ENCODE results near the gene GLRX. TPM values are rescaled to one million over a fixed set of nuclear protein-coding genes. Genes with fewer than 3 reads are reported as not detected.
A peak's percentile ranks its signal among the peaks of the same experiment; 100 is the strongest.

The GLRX gene
- total and polyA plus RNA-seq, 10 of the 15 experiments (the other 5 are each of a cell fraction or from before 2014, with no cell fraction given): 63.0 to 366 (median 186) TPM

GRCh38 chr5:95870105-95870672 lies 47.7 kb upstream of the GLRX start (continued):
- TF ChIP-seq MXI1 (IDR thresholded peaks at IDR 0.05; ENCODE audit: low read depth, low read length) (0 out of 2 replicates have a peak, but pooled peaks have one; percentile 40), TCF7 (IDR thresholded peaks at IDR 0.05; ENCODE audit: borderline replicate concordance) (peak; percentile 41; the same call in 1 of the 2 replicates), PAX8 (IDR thresholded peaks at IDR 0.05) (no peak), NR2F1 (conservative IDR thresholded peaks at IDR 0.05) (no peak), RB1 (IDR thresholded peaks at IDR 0.05; ENCODE audit: borderline replicate concordance) (no peak), KDM1A (IDR thresholded peaks at IDR 0.05; ENCODE audit: borderline replicate concordance) (no peak), MYC (IDR thresholded peaks at IDR 0.05; ENCODE audit: insufficient read depth, insufficient read length, insufficient replicate concordance, low read length, severe bottlenecking) (no peak), BMI1 (IDR thresholded peaks at IDR 0.05; ENCODE audit: borderline replicate concordance) (no peak), GABPA (IDR thresholded peaks at IDR 0.05; ENCODE audit: low read depth) (peak; percentile 70), NBN (IDR thresholded peaks at IDR 0.05) (no peak; the same call in 1 of the 2 replicates), CREB1 (IDR thresholded peaks at IDR 0.05; ENCODE audit: low read depth) (peak; percentile 50; the same call in 1 of the 2 replicates), SMARCA5 (IDR thresholded peaks at IDR 0.05) (0 out of 2 replicates have a peak, but pooled peaks have one; percentile 71), TCF12 (IDR thresholded peaks at IDR 0.05; ENCODE audit: low read depth, low read length) (0 out of 2 replicates have a peak, but pooled peaks have one; percentile 15), FOS (IDR thresholded peaks at IDR 0.05; ENCODE audit: borderline replicate concordance, extremely low read depth, insufficient read length) (no peak), HSF1 (IDR thresholded peaks at IDR 0.05; ENCODE audit: low read depth, low read length) (no peak), BACH1 (IDR thresholded peaks at IDR 0.05; ENCODE audit: borderline replicate concordance) (no peak)
- TF ChIP-seq, protein P1, sequence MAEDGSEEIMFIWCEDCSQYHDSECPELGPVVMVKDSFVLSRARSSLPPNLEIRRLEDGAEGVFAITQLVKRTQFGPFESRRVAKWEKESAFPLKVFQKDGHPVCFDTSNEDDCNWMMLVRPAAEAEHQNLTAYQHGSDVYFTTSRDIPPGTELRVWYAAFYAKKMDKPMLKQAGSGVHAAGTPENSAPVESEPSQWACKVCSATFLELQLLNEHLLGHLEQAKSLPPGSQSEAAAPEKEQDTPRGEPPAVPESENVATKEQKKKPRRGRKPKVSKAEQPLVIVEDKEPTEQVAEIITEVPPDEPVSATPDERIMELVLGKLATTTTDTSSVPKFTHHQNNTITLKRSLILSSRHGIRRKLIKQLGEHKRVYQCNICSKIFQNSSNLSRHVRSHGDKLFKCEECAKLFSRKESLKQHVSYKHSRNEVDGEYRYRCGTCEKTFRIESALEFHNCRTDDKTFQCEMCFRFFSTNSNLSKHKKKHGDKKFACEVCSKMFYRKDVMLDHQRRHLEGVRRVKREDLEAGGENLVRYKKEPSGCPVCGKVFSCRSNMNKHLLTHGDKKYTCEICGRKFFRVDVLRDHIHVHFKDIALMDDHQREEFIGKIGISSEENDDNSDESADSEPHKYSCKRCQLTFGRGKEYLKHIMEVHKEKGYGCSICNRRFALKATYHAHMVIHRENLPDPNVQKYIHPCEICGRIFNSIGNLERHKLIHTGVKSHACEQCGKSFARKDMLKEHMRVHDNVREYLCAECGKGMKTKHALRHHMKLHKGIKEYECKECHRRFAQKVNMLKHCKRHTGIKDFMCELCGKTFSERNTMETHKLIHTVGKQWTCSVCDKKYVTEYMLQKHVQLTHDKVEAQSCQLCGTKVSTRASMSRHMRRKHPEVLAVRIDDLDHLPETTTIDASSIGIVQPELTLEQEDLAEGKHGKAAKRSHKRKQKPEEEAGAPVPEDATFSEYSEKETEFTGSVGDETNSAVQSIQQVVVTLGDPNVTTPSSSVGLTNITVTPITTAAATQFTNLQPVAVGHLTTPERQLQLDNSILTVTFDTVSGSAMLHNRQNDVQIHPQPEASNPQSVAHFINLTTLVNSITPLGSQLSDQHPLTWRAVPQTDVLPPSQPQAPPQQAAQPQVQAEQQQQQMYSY (CRISPR knock-in tag; IDR thresholded peaks at IDR 0.05): no peak
- TF ChIP-seq, protein P2, sequence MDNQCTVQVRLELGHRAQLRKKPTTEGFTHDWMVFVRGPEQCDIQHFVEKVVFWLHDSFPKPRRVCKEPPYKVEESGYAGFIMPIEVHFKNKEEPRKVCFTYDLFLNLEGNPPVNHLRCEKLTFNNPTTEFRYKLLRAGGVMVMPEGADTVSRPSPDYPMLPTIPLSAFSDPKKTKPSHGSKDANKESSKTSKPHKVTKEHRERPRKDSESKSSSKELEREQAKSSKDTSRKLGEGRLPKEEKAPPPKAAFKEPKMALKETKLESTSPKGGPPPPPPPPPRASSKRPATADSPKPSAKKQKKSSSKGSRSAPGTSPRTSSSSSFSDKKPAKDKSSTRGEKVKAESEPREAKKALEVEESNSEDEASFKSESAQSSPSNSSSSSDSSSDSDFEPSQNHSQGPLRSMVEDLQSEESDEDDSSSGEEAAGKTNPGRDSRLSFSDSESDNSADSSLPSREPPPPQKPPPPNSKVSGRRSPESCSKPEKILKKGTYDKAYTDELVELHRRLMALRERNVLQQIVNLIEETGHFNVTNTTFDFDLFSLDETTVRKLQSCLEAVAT (IDR thresholded peaks at IDR 0.05): 0 out of 2 replicates have a peak, but pooled peaks have one; percentile 42
- TF ChIP-seq, protein P3, sequence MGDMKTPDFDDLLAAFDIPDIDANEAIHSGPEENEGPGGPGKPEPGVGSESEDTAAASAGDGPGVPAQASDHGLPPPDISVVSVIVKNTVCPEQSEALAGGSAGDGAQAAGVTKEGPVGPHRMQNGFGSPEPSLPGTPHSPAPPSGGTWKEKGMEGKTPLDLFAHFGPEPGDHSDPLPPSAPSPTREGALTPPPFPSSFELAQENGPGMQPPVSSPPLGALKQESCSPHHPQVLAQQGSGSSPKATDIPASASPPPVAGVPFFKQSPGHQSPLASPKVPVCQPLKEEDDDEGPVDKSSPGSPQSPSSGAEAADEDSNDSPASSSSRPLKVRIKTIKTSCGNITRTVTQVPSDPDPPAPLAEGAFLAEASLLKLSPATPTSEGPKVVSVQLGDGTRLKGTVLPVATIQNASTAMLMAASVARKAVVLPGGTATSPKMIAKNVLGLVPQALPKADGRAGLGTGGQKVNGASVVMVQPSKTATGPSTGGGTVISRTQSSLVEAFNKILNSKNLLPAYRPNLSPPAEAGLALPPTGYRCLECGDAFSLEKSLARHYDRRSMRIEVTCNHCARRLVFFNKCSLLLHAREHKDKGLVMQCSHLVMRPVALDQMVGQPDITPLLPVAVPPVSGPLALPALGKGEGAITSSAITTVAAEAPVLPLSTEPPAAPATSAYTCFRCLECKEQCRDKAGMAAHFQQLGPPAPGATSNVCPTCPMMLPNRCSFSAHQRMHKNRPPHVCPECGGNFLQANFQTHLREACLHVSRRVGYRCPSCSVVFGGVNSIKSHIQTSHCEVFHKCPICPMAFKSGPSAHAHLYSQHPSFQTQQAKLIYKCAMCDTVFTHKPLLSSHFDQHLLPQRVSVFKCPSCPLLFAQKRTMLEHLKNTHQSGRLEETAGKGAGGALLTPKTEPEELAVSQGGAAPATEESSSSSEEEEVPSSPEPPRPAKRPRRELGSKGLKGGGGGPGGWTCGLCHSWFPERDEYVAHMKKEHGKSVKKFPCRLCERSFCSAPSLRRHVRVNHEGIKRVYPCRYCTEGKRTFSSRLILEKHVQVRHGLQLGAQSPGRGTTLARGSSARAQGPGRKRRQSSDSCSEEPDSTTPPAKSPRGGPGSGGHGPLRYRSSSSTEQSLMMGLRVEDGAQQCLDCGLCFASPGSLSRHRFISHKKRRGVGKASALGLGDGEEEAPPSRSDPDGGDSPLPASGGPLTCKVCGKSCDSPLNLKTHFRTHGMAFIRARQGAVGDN (IDR thresholded peaks at IDR 0.05): peak; percentile 79; the same call in 1 of the 2 replicates
